H9 (cell line): ENCODE results near the gene RARA. TPM values are rescaled to one million over a fixed set of nuclear protein-coding genes. Genes with fewer than 3 reads are reported as not detected.

ENCODE experiments used
- DNase-seq: peaks from one replicate; pipeline ENCODE4 v3.0.0-alpha.2; 2017
- H2AFZ ChIP-seq: one replicate; pipeline ENCODE4 v1.6.1; 2013; ENCODE audit warnings: mild to moderate bottlenecking, low read length, control low read depth, moderate library complexity
- H2AK5ac ChIP-seq: 2 replicates; pipeline ENCODE4 v1.6.1; 2013; ENCODE audit warnings: low read length, control low read depth, mixed read lengths; ENCODE audit not compliant: insufficient read length
- H2BK120ac ChIP-seq: one replicate; pipeline ENCODE4 v1.6.1; 2013; ENCODE audit warnings: low read depth, mild to moderate bottlenecking, low read length, control low read depth, inconsistent platforms; ENCODE audit not compliant: poor library complexity, severe bottlenecking
- H2BK12ac ChIP-seq: 2 replicates; pipeline ENCODE4 v1.6.1; 2013; ENCODE audit warnings: low read length, control low read depth, mixed read lengths, low read depth; ENCODE audit not compliant: insufficient read length
- H2BK15ac ChIP-seq: 2 replicates; pipeline ENCODE4 v1.6.1; 2013; ENCODE audit warnings: low read depth, low read length, control low read depth
- H2BK20ac ChIP-seq: one replicate; pipeline ENCODE4 v1.6.1; 2013; ENCODE audit warnings: low read depth, mild to moderate bottlenecking, low read length, control low read depth, inconsistent platforms; ENCODE audit not compliant: poor library complexity, severe bottlenecking
- H2BK5ac ChIP-seq: 2 replicates; pipeline ENCODE4 v1.6.1; 2013; ENCODE audit warnings: low read length, control low read depth, mixed read lengths; ENCODE audit not compliant: insufficient read length
- H3K14ac ChIP-seq: 2 replicates; pipeline ENCODE4 v1.6.1; 2013; ENCODE audit warnings: low read length, control low read depth; ENCODE audit not compliant: insufficient read depth
- H3K18ac ChIP-seq: 2 replicates; pipeline ENCODE4 v1.6.1; 2013; ENCODE audit warnings: low read depth, mild to moderate bottlenecking, mixed read lengths, low read length, control low read depth; ENCODE audit not compliant: insufficient read length
- H3K23ac ChIP-seq: 2 replicates; pipeline ENCODE4 v1.6.1; 2013; ENCODE audit warnings: low read length, control low read depth, mixed read lengths, low read depth; ENCODE audit not compliant: insufficient read length
- H3K23me2 ChIP-seq: 2 replicates; pipeline ENCODE4 v1.6.1; 2013; ENCODE audit warnings: low read depth, mild to moderate bottlenecking, mixed read lengths, low read length, control low read depth; ENCODE audit not compliant: insufficient read length, poor library complexity, severe bottlenecking
- H3K27ac ChIP-seq: 2 replicates; pipeline ENCODE4 v1.5.1; 2013; ENCODE audit warnings: low read length, control low read depth, mixed read lengths, low read depth; ENCODE audit not compliant: insufficient read length
- H3K27me3 ChIP-seq: 2 replicates; pipeline ENCODE4 v1.6.1; 2013; ENCODE audit warnings: low read length, control low read depth, inconsistent platforms; ENCODE audit not compliant: insufficient read depth
- H3K4ac ChIP-seq: 2 replicates; pipeline ENCODE4 v1.6.1; 2013; ENCODE audit warnings: low read depth, mild to moderate bottlenecking, control low read depth, inconsistent platforms, low read length, moderate library complexity
- H3K4me1 ChIP-seq: 2 replicates; pipeline ENCODE4 v1.6.1; 2013; ENCODE audit warnings: low read length, control low read depth, inconsistent platforms; ENCODE audit not compliant: insufficient read depth
- H3K4me2 ChIP-seq: 2 replicates; pipeline ENCODE4 v1.6.1; 2013; ENCODE audit warnings: low read length, control low read depth, mixed read lengths; ENCODE audit not compliant: insufficient read length, insufficient read depth
- H3K56ac ChIP-seq: 2 replicates; pipeline ENCODE4 v1.6.1; 2013; ENCODE audit warnings: low read depth, mild to moderate bottlenecking, mixed read lengths, low read length, control low read depth; ENCODE audit not compliant: insufficient read length
- H3K79me1 ChIP-seq: 2 replicates; pipeline ENCODE4 v1.6.1; 2013; ENCODE audit warnings: low read depth, mild to moderate bottlenecking, moderate library complexity, low read length, control low read depth, inconsistent platforms; ENCODE audit not compliant: insufficient read depth, poor library complexity, severe bottlenecking
- H3K79me2 ChIP-seq: 2 replicates; pipeline ENCODE4 v1.6.1; 2013; ENCODE audit warnings: low read length, control low read depth, inconsistent platforms; ENCODE audit not compliant: insufficient read depth
- H3K9ac ChIP-seq: 2 replicates; pipeline ENCODE4 v1.6.1; 2013; ENCODE audit warnings: low read length, control low read depth, mixed read lengths; ENCODE audit not compliant: insufficient read length; ENCODE audit errors: extremely low read depth
- H3K9me3 ChIP-seq: one replicate; pipeline ENCODE4 v1.6.1; 2013; ENCODE audit warnings: low read depth, low read length, inconsistent platforms; ENCODE audit not compliant: control insufficient read depth
- H3T11ph ChIP-seq: one replicate; pipeline ENCODE4 v1.6.1; 2013; ENCODE audit warnings: mild to moderate bottlenecking, low read length, control low read depth, inconsistent platforms
- H4K20me1 ChIP-seq: one replicate; pipeline ENCODE4 v1.6.1; 2013; ENCODE audit not compliant: control insufficient read depth, insufficient read length, insufficient read depth
- H4K5ac ChIP-seq: 2 replicates; pipeline ENCODE4 v1.6.1; 2013; ENCODE audit warnings: low read depth, mild to moderate bottlenecking, mixed read lengths, low read length, control low read depth; ENCODE audit not compliant: insufficient read length
- H4K8ac ChIP-seq: replicated peaks from 2 replicates; pipeline ENCODE4 v1.6.1; 2013; ENCODE audit warnings: low read length, control low read depth, mixed read lengths, low read depth; ENCODE audit not compliant: insufficient read length
- H4K91ac ChIP-seq: 2 replicates; pipeline ENCODE4 v1.6.1; 2013; ENCODE audit warnings: low read depth, mild to moderate bottlenecking, moderate library complexity, mixed read lengths, low read length, control low read depth; ENCODE audit not compliant: insufficient read length
- H3K27ac Mint-ChIP-seq, 3 experiments: 2 replicates in 2 of 3; 3 replicates in 1 of 3; pipeline ENCODE4 v1.8.0; 2020 to 2021; ENCODE audit warnings: mixed read lengths in 3 of 3, mild to moderate bottlenecking in 1 of 3, moderate library complexity in 1 of 3
- H3K27me3 Mint-ChIP-seq: 2 replicates; pipeline ENCODE4 v1.8.0; 2021; ENCODE audit warnings: low read depth, mild to moderate bottlenecking, moderate library complexity, mixed read lengths
- H3K36me3 Mint-ChIP-seq, 3 experiments: 2 replicates in 2 of 3; 3 replicates in 1 of 3; pipeline ENCODE4 v1.8.0; 2020 to 2021; ENCODE audit warnings: low read depth in 3 of 3, mixed read lengths in 3 of 3; ENCODE audit not compliant: insufficient read depth in 1 of 3
- H3K4me1 Mint-ChIP-seq, 2 experiments: 2 replicates each; pipeline ENCODE4 v1.8.0; 2020; ENCODE audit warnings: mixed read lengths in 2 of 2
- H3K4me3 Mint-ChIP-seq, 2 experiments: 2 replicates in 1 of 2; 3 replicates in 1 of 2; pipeline ENCODE4 v1.8.0; 2020 to 2021; ENCODE audit warnings: mild to moderate bottlenecking in 2 of 2, mixed read lengths in 2 of 2, moderate library complexity in 1 of 2
- H3K9me3 Mint-ChIP-seq, 2 experiments: 2 replicates in 1 of 2; 3 replicates in 1 of 2; pipeline ENCODE4 v1.8.0; 2020; ENCODE audit warnings: mild to moderate bottlenecking in 2 of 2, mixed read lengths in 2 of 2, moderate library complexity in 1 of 2
- CTCF ChIP-seq: fragments of 200-600 bp; sonication (generic); conservative IDR thresholded peaks from 3 replicates; pipeline ENCODE4 v1.8.0; 2021; ENCODE audit warnings: antibody characterized with exemption, mild to moderate bottlenecking
- WGBS: extraction: QIAGEN DNeasy Blood & Tissue Kit; methylation state at CpG from one replicate; pipeline ENCODE4 v1.1.7; 2013; ENCODE audit warnings: missing lambda C conversion rate, low lambda C conversion rate, mixed read lengths; ENCODE audit not compliant: insufficient read length; ENCODE audit errors: extremely low coverage; 5-methylcytosine and 5-hydroxymethylcytosine counted together
- total RNA-seq: library from RNA; stranded (reverse); gene quantifications from 2 replicates; pipeline ENCODE4 v1.2.1, GENCODE V29; 2021

The RARA gene
- total RNA-seq, 1 experiment from 2014 or later: 17.6 TPM

DNA sequence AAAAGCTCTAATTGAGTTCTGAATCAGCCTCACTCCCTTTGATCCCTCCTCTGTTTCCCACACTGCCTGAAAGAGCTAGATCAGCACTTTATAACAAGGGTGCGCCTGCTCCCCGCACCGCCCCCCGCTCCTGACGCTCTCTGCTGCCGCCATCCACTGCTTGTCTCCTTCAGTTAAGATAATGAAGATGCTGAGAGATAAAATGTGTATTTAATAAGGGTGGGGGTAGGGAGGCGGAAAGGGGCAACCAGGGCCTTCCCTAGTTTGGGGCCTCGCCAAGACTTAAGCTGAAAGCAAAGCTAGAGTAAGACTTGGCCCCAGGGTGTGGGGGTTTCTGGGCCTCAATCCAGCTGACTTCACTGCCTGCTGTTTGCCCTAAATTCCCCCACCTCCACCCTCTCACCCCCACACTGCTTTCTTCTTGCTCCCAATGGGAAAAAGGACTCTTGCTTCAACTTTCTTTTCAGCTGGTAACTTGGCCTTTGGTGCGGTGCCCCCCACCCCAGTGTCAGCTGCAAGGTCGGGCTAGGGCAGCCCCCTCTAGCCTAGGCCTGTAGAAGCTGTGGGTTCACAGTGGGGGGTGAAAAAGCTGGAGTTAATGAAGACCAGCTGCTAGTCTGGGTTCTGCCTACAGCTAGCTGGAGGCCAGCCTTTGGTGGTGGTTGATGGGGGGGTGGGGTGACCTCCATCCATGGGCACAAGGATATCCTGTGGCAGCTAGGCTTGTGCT lies 1.8 kb upstream of the RARA start:
- no CpG with 5 or more reads among the region's 10 CpGs for WGBS

More for the DNA sequence above, 1.8 kb upstream of the RARA start:
- H3K14ac ChIP-seq: 0 out of 2 replicates have a peak overlapping the region, but pooled peaks have one; percentile 11
- Mint-ChIP-seq H3K4me3 (no peak overlapping the region), H3K27ac (no peak overlapping the region), H3K4me1 (peaks cover 17 to 21% of the 10 kb centered on the region in 2 experiments), H3K9me3 (no peaks in the 10 kb centered on the region), H3K36me3 (peaks cover 17 to 34% (median 22%) of the 10 kb centered on the region in 3 experiments; a peak in 6 of 7 replicates), H3K27me3 (peaks cover 17% of the 10 kb centered on the region)
- no peak overlapping the region for H4K8ac ChIP-seq
- H2BK5ac ChIP-seq: no peak overlapping the region
- H2BK120ac ChIP-seq: no peak overlapping the region
- H3K79me1 ChIP-seq: no peaks in the 10 kb centered on the region
- H3K23me2 ChIP-seq: peaks cover 6% of the 10 kb centered on the region
- H3K79me2 ChIP-seq: no peaks in the 10 kb centered on the region
- H3K18ac ChIP-seq: no peak overlapping the region
- H4K5ac ChIP-seq: no peak overlapping the region
- DNase-seq: no peak
- H3K27ac ChIP-seq: no peak overlapping the region
- H2AFZ ChIP-seq: no peak overlapping the region
- TF ChIP-seq CTCF: no peak
- no peak overlapping the region for H3K23ac ChIP-seq
- no peak overlapping the region for H3K4me2 ChIP-seq
- no peaks in the 10 kb centered on the region for H4K20me1 ChIP-seq
- no peak overlapping the region for H3K56ac ChIP-seq
- no peak overlapping the region for H3T11ph ChIP-seq
- no peaks in the 10 kb centered on the region for H3K27me3 ChIP-seq
- no peak overlapping the region for H2BK12ac ChIP-seq
- H3K9ac ChIP-seq: no peak overlapping the region
- no peak overlapping the region for H2BK20ac ChIP-seq
- no peak overlapping the region for H2BK15ac ChIP-seq
- no peak overlapping the region for H4K91ac ChIP-seq
- no peak overlapping the region for H3K4ac ChIP-seq
- H3K9me3 ChIP-seq: no peaks in the 10 kb centered on the region
- H3K4me1 ChIP-seq: peaks cover 16% of the 10 kb centered on the region; the same call in 1 of the 2 replicates
- no peak overlapping the region for H2AK5ac ChIP-seq
